HCT116 (cell line): ENCODE measurements around the gene ANKRD55.

Source experiments
- POLR2A ChIP-seq: IDR thresholded peaks from 2 replicates; pipeline ENCODE4 v1.7.0; 2011; ENCODE audit warnings: borderline replicate concordance; ENCODE audit not compliant: insufficient read depth, insufficient read length; ENCODE audit errors: extremely low read depth
- POLR2AphosphoS5 ChIP-seq: IDR thresholded peaks from 2 replicates; pipeline ENCODE4 v1.6.1; 2011; ENCODE audit warnings: mild to moderate bottlenecking, low read depth, low read length, moderate library complexity
- SIN3A ChIP-seq: IDR thresholded peaks from 2 replicates; pipeline ENCODE4 v1.6.1; 2012; ENCODE audit warnings: low read depth
- YY1 ChIP-seq: IDR thresholded peaks from 2 replicates; pipeline ENCODE4 v1.6.1; 2011; ENCODE audit warnings: low read length, low read depth, moderate library complexity, mild to moderate bottlenecking; ENCODE audit not compliant: insufficient replicate concordance; ENCODE audit errors: extremely low read depth
- TF ChIP-seq, protein P1 (sequence below), 3 experiments: fragments of 200-600 bp in 1 of 3; sonication (generic) in 1 of 3; IDR thresholded peaks in 2 of 3; conservative IDR thresholded peaks in 1 of 3; 2 replicates each; pipeline ENCODE4 v1.5.1; 2012 to 2017; ENCODE audit warnings: low read depth in 2 of 3, low read length in 2 of 3, antibody characterized with exemption in 1 of 3, borderline replicate concordance in 1 of 3, control low read depth in 1 of 3, mild to moderate bottlenecking in 1 of 3, mixed read lengths in 1 of 3, mixed run types in 1 of 3, moderate library complexity in 1 of 3; ENCODE audit not compliant: insufficient read depth in 1 of 3

DNA sequence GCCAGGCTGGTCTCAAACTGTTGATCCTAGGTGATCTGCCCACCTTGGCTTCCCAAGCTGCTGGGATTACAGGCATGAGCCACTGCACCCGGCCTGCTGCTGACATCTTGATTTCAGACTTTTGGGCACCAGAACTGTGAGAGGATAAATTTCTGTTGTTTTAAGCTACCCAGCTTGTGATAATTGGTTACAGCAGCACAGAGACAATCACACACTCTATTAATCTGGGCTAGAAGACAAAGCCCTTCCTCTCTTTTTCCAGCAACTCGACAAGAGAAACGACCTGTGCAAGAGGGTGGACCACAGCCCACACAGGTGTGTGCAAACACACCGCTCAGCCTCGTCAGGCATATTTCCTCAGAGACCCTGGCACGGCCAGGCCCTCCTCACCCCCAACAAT, 4.5 kb downstream of the ANKRD55 start:
- TF ChIP-seq, protein P1, sequence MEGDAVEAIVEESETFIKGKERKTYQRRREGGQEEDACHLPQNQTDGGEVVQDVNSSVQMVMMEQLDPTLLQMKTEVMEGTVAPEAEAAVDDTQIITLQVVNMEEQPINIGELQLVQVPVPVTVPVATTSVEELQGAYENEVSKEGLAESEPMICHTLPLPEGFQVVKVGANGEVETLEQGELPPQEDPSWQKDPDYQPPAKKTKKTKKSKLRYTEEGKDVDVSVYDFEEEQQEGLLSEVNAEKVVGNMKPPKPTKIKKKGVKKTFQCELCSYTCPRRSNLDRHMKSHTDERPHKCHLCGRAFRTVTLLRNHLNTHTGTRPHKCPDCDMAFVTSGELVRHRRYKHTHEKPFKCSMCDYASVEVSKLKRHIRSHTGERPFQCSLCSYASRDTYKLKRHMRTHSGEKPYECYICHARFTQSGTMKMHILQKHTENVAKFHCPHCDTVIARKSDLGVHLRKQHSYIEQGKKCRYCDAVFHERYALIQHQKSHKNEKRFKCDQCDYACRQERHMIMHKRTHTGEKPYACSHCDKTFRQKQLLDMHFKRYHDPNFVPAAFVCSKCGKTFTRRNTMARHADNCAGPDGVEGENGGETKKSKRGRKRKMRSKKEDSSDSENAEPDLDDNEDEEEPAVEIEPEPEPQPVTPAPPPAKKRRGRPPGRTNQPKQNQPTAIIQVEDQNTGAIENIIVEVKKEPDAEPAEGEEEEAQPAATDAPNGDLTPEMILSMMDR (IDR thresholded peaks at IDR 0.05 in 2 of 3, conservative IDR thresholded peaks at IDR 0.05 in 1 of 3; ENCODE audit: borderline replicate concordance in 1 of 3, insufficient read depth in 1 of 3, low read depth in 2 of 3, low read length in 2 of 3): no peak
- no peak for TF ChIP-seq YY1
- TF ChIP-seq POLR2A: no peak
- no peak for TF ChIP-seq SIN3A
- no peak for TF ChIP-seq POLR2AphosphoS5
